ENCODE data around the gene DHODH.
"Not testable (repeated sequence)": the region's sequence is repeated elsewhere in the genome, so short reads cannot be mapped to it uniquely, and the experiment has no call there.

DHODH gene

DNA sequence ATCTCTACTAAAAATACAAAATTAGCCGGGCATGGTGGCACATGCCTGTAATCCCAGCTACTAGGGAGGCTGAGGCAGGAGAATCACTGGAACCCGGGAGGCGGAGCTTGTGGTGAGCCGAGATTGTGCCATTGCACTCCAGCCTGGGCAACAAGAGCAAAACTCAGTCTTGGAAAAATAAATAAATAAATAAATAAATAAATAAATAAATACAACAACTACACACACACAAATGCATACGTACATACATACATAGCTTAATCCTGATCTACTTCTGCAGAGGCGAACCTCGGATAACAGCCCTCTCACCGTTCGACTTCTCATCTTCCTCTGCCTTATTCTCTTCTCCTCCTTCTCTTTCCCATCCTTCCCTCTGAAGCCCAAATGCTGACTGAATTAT, 11.0 kb upstream of the DHODH start:
- not testable (repeated sequence) for H3K27ac Mint-ChIP-seq; ATAC-seq (replicated peaks); H3K4me1 Mint-ChIP-seq; H3K36me3 Mint-ChIP-seq; H3K4me3 Mint-ChIP-seq; H3K9me3 Mint-ChIP-seq; DNase-seq
- H3K27me3 Mint-ChIP-seq, result peaks cover 17 to 24% of the 10 kb centered on the region in 2 donors

DNA sequence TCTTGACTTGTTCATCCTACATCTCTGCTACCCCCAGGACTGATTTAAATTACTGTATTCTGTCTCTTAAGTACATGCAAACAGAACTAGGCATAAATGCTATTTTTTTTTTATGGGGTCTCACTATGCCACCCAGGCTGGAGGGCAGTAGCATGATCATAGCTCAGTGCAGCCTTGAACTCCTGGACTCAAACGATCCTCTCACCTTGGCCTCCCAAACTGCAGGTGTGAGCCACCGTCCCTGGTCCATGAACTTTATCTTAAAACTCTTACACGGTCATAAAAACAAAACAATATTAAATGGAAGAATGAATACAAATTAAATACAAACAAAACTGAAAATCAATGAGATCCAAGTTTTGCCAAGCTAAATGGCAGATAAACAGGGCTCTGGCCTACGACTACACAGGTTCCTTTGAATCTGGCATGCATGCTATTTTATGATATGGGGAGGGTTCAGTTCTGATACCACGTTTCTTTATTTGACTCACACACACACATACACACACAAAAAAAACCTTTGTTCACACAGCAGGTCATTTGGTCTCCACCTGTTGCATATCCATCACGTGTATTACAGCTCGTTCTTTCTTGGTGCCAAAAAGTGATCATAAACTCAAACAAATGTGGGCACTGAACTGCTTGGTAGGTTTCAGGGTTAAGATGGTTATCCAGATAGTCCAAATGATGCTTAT, 7.2 kb upstream of the DHODH start:
- Mint-ChIP-seq H3K27me3 (peaks cover 15 to 27% of the 10 kb centered on the region in 2 donors), H3K9me3 (no peaks in the 10 kb centered on the region), H3K4me1 (no peaks in the 10 kb centered on the region), H3K4me3 (no peak overlapping the region), H3K27ac (no peak overlapping the region), H3K36me3 (no peaks in the 10 kb centered on the region)
- DNase-seq (no peak), ATAC-seq (replicated peaks) (no peak)

DNA sequence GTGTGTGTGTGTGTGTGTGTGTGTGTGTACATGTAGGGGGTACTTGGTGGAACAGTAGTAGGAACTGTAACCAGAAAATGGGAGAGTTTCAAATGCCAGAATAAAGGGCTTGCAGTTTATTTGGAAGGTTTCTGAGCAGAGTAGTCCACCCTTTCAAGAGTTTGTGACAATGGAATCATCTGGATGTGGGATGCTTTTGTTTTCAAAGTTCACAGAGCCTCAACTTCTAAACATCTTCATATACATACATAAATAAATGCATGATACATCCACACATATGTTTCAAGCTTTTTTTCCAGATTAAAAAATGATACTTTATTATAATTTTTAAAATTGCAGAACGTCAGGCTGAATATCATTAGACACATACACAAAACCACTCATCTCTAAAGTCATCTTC, 5.9 kb upstream of the DHODH start:
- H3K9me3 Mint-ChIP-seq, result no peaks in the 10 kb centered on the region
- no peak overlapping the region for H3K4me3 Mint-ChIP-seq
- peaks cover 15 to 19% of the 10 kb centered on the region in 2 donors for H3K27me3 Mint-ChIP-seq
- no peaks in the 10 kb centered on the region for H3K4me1 Mint-ChIP-seq
- H3K27ac Mint-ChIP-seq, result no peak overlapping the region
- no peaks in the 10 kb centered on the region for H3K36me3 Mint-ChIP-seq
- DNase-seq, result no peak
- no peak for ATAC-seq (replicated peaks)

DNA sequence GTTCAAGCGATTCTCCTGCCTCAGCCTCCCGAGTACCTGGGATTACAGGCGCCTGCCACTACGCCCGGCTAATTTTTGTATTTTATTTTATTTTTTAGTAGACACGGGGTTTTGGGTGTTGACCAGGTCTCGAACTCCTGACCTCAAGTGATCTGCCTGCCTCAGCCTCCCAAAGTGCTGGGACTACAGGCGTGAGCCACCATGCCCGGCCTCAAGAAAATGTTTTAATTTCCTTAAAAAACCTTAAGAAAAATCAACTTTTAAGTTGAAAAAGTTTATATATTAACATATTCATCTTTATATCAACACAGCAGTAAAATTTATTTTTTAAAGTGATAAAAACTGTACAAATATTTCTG, 500 bp upstream of the DHODH start:
- H3K4me3 Mint-ChIP-seq, result peak overlapping the region; percentile 88 to 94
- H3K27ac Mint-ChIP-seq, result peak overlapping the region; percentile 97
- ATAC-seq (replicated peaks); DNase-seq; H3K9me3 Mint-ChIP-seq: not testable (repeated sequence)
- peaks cover 5 to 14% of the 10 kb centered on the region in 2 donors for H3K27me3 Mint-ChIP-seq
- peaks cover 11 to 20% of the 10 kb centered on the region in 2 donors for H3K4me1 Mint-ChIP-seq
- peaks cover 10 to 22% of the 10 kb centered on the region in 2 donors for H3K36me3 Mint-ChIP-seq

DNA sequence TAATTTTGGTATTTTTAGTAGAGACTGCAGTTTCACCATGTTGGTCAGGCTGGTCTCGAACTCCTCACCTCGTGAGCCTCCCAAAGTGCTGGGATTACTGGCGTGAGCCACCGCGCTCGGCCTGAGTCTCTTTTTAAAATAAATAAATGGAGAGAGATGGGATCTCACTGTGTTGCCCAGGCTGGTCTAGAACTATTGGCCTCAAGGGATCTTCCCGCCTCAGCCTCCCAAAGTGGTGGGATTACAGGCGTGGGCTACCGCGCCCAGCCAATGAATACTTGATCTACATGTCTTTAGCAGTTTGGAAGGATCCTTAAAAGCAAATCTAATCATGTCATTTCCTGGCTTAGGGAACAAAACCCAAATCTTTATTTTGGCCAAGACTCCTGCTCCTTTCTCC, 1.2 kb downstream of the DHODH start:
- peaks cover 24 to 36% of the 10 kb centered on the region in 2 donors for H3K4me1 Mint-ChIP-seq
- DNase-seq, result no peak
- H3K27me3 Mint-ChIP-seq, result peaks cover 0 to 7% of the 10 kb centered on the region in 2 donors
- H3K36me3 Mint-ChIP-seq, result peaks cover 19 to 37% of the 10 kb centered on the region in 2 donors
- H3K4me3 Mint-ChIP-seq, result peak overlapping the region; percentile 57 to 88
- peak overlapping the region; percentile 59 for H3K27ac Mint-ChIP-seq
- no peak for ATAC-seq (replicated peaks)
- no peaks in the 10 kb centered on the region for H3K9me3 Mint-ChIP-seq

DNA sequence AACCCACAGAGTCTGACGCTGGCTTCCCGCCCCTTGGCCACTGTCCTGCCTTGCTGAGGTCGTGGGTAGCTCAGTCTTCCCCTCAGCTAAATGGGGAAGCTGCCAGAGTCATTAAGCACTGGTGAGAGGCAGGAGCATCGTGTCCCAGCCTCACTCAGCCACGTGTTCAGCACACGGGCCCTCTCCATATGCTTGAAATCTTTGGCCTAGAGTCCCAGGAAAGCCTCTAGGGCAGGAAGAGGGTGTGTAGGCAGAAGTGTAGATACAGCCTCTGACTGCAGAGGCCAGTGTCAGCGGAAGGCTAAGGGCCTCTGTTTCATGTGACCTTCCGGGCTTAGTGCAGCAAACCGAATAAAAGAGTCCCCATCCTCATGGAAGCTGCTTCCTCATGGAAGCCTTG, 4.1 kb downstream of the DHODH start:
- H3K27me3 Mint-ChIP-seq, result no peaks in the 10 kb centered on the region
- DNase-seq, result no peak

DNA sequence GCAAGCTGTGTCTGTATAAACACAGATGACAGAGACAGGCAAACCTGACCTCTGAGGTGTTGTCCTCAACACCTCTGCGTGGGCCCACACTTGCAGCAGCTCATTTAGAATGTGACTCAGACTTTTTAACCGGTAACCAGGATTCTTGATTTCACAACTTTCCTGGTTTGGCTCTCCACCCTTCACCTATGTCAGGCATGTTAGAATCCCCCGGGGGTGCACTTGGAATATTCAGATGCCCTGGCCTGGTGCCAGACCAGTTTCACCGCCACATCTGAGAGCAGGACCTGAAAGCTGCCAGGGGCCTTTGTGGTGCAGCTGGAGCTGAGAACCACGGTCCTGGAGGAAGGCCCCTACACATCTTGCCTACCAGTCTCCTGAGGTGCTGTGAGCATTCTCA, 4.8 kb downstream of the DHODH start:
- DNase-seq (no peak), ATAC-seq (replicated peaks) (peak in 1 of 2 donors; percentile 1)
- peaks cover 26 to 36% of the 10 kb centered on the region in 2 donors for H3K4me1 Mint-ChIP-seq
- H3K27me3 Mint-ChIP-seq, result no peaks in the 10 kb centered on the region
- peaks cover 40 to 60% of the 10 kb centered on the region in 2 donors for H3K36me3 Mint-ChIP-seq
- peak overlapping the region; percentile 86 for H3K27ac Mint-ChIP-seq
- no peaks in the 10 kb centered on the region for H3K9me3 Mint-ChIP-seq
- H3K4me3 Mint-ChIP-seq, result peak overlapping the region; percentile 57 to 66

More for the DNA sequence above, 4.1 kb downstream of the DHODH start:
- Mint-ChIP-seq H3K9me3 (no peaks in the 10 kb centered on the region), H3K36me3 (peaks cover 34 to 55% of the 10 kb centered on the region in 2 donors), H3K27ac (no peak overlapping the region), H3K4me3 (no peak overlapping the region), H3K4me1 (peaks cover 26 to 36% of the 10 kb centered on the region in 2 donors)
- ATAC-seq (replicated peaks), result no peak

DNA sequence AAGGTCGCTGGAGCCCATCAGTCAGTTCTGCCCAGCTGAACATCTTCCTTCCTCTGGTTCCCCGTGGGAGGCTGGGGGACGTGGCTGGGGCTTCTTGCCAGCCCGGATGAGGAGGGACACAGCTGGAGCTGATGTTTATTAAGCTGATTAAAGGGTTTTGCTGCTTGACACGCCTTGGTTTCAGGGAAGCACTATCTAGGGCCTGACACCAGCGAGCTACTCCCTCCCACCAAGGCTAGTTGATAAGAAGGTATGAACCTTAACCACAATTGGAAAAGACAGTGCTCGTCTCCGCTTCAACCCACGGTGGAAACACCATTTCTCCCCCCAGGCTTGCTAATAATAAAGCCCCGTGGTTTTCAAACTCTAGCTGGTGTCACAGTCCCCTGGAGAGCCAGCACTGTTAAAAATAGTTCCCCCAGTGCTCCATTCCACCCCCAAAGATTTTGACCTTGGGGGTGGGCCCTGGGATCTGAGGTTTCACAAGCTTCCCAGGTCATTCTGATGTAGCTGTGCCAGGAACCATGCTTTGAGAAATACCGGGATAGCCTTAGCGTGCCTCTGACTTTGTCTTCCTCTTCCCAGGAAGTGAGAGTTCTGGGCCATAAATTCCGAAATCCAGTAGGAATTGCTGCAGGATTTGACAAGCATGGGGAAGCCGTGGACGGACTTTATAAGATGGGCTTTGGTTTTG, 5.5 kb downstream of the DHODH start:
- Mint-ChIP-seq H3K4me1 (peaks cover 25 to 36% of the 10 kb centered on the region in 2 donors), H3K36me3 (peaks cover 37 to 56% of the 10 kb centered on the region in 2 donors), H3K9me3 (no peaks in the 10 kb centered on the region), H3K27me3 (no peaks in the 10 kb centered on the region), H3K4me3 (peak overlapping the region; percentile 57 to 66), H3K27ac (peak overlapping the region; percentile 86)
- no peak for DNase-seq
- peak; percentile 45 to 68 for ATAC-seq (replicated peaks)

DNA sequence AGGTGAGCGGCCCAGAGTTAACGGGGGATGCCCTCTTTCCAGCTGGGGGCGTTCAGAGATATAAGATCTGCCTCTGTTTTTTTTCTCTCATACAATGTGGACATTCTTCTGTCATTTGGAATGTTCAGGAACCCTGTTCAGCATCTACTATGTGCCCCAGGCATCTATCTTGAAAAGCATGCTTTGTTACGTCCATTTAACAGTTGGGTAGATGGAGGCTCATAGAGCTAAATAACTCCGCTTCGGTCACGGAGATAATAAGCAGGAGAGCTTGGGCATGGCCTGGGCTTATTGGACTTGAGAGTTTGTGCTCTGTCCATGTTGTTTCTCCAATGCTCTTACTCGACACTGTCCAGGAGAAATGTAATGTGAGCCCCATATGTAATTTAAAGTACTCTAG, 6.1 kb downstream of the DHODH start:
- ATAC-seq (replicated peaks), result no peak
- Mint-ChIP-seq H3K36me3 (peaks cover 40 to 61% of the 10 kb centered on the region in 2 donors), H3K9me3 (no peaks in the 10 kb centered on the region), H3K27me3 (no peaks in the 10 kb centered on the region), H3K4me3 (no peak overlapping the region), H3K27ac (no peak overlapping the region), H3K4me1 (peaks cover 25 to 36% of the 10 kb centered on the region in 2 donors)
- DNase-seq, result no peak

DNA sequence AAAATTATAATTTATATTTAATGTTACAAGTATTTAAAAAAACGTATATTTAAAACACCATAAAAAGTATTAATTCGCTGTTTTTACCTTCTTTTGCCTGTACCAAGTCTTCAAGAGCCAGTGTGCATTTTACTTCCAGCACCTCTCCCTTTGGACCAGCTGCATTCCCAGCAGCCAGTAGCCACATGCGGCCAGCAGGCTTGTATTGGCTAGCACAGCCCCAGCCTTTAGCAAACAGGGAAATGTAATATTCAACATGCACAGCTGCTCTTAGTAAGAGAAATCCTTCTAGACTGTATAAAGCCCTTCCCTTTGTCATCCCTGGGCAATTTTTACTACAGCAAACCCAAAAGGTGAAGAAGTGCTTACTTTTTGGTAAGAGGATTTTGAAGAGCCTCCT, 6.6 kb downstream of the DHODH start:
- Mint-ChIP-seq H3K9me3 (no peaks in the 10 kb centered on the region), H3K27me3 (no peaks in the 10 kb centered on the region), H3K4me3 (no peak overlapping the region), H3K4me1 (peaks cover 23 to 32% of the 10 kb centered on the region in 2 donors), H3K27ac (no peak overlapping the region), H3K36me3 (peaks cover 38 to 59% of the 10 kb centered on the region in 2 donors)
- no peak for DNase-seq
- no peak for ATAC-seq (replicated peaks)

DNA sequence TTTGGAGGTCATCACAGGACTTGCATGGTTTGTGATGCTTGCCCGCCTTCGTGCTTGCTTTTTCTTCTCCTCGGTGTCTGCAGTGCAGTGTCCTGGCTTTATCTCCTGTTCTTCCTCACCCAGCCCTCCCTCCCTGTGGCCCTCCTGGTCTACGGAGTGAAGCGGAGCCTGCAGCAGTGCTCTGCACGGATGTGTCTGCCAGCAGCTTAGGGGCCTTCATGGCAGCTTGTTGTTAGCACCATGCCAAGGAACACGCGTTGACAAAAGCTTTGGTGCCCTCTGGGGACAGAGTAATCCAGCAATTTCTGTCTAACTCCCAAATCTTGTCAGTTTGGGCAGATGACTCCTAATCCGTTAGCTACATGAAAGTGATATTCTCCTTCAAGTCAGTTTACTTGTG, 9.9 kb downstream of the DHODH start:
- no peak overlapping the region for H3K27ac Mint-ChIP-seq
- ATAC-seq (replicated peaks), result no peak
- DNase-seq, result no peak
- no peaks in the 10 kb centered on the region for H3K9me3 Mint-ChIP-seq
- H3K4me1 Mint-ChIP-seq, result peaks cover 11 to 12% of the 10 kb centered on the region in 2 donors
- H3K4me3 Mint-ChIP-seq, result no peak overlapping the region
- H3K27me3 Mint-ChIP-seq, result no peaks in the 10 kb centered on the region
- H3K36me3 Mint-ChIP-seq, result peaks cover 48 to 64% of the 10 kb centered on the region in 2 donors

DNA sequence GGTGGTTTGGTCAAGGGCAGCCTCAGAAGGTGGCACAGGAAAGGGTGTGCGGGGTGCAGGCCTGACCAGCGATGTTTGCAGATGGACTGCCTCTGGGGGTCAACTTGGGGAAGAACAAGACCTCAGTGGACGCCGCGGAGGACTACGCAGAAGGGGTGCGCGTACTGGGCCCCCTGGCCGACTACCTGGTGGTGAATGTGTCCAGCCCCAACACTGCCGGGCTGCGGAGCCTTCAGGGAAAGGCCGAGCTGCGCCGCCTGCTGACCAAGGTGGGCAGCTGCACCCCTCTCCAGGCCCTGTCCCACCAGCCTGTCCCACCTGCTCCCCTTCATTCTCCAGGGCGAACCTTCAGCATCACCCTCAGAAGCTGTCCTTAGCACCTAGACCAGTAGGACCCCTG, 12.5 kb downstream of the DHODH start:
- H3K4me3 Mint-ChIP-seq, result no peak overlapping the region
- H3K27me3 Mint-ChIP-seq, result no peaks in the 10 kb centered on the region
- H3K36me3 Mint-ChIP-seq, result peaks cover 53 to 65% of the 10 kb centered on the region in 2 donors
- peaks cover 0 to 2% of the 10 kb centered on the region in 2 donors for H3K4me1 Mint-ChIP-seq
- H3K27ac Mint-ChIP-seq, result no peak overlapping the region
- ATAC-seq (replicated peaks) (no peak), DNase-seq (no peak)
- H3K9me3 Mint-ChIP-seq, result no peaks in the 10 kb centered on the region

DNA sequence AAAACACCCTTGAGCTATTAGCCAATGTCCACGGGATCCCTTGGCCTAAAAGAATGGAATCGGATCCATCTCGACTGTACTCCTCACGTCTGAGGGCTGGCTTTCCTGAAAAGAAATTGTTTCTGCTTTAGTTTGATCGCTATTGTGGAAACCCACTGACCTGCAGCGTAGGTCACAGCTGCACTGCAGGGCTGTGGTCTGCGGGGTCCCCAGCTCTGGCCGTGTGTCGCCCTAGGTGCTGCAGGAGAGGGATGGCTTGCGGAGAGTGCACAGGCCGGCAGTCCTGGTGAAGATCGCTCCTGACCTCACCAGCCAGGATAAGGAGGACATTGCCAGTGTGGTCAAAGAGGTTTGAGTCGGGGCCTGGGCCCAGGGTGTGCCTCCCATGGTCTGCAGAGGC, 13.6 kb downstream of the DHODH start:
- no peak for ATAC-seq (replicated peaks)
- H3K4me3 Mint-ChIP-seq, result no peak overlapping the region

DNA sequence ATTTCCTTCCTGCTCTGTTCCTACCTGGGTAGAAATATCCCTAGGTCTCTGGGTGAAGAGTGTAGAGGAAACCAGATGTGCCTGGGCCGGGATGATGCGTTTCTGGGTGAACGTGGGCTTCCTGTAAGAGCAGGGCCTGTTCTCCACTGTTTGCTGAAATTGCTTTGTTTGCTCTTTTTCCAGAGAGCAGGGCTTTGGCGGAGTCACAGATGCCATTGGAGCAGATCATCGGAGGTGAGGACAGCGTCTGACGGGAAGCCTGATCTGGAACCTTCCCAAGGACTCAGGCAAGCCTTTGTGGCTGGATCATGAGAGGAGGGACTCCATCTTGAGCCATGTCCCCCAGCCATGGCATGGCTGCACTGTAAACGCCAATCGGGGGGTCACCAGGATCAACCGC, 15.4 kb downstream of the DHODH start:
- Mint-ChIP-seq H3K9me3 (no peaks in the 10 kb centered on the region), H3K4me1 (no peaks in the 10 kb centered on the region), H3K4me3 (no peak overlapping the region), H3K27me3 (no peaks in the 10 kb centered on the region), H3K36me3 (peaks cover 43 to 59% of the 10 kb centered on the region in 2 donors), H3K27ac (no peak overlapping the region)
- no peak for ATAC-seq (replicated peaks)
- no peak for DNase-seq

More for the DNA sequence above, 13.6 kb downstream of the DHODH start:
- H3K36me3 Mint-ChIP-seq, result peaks cover 47 to 54% of the 10 kb centered on the region in 2 donors
- no peaks in the 10 kb centered on the region for H3K9me3 Mint-ChIP-seq
- DNase-seq, result no peak
- H3K27ac Mint-ChIP-seq, result peak overlapping the region; percentile 47
- no peaks in the 10 kb centered on the region for H3K4me1 Mint-ChIP-seq
- no peaks in the 10 kb centered on the region for H3K27me3 Mint-ChIP-seq

DNA sequence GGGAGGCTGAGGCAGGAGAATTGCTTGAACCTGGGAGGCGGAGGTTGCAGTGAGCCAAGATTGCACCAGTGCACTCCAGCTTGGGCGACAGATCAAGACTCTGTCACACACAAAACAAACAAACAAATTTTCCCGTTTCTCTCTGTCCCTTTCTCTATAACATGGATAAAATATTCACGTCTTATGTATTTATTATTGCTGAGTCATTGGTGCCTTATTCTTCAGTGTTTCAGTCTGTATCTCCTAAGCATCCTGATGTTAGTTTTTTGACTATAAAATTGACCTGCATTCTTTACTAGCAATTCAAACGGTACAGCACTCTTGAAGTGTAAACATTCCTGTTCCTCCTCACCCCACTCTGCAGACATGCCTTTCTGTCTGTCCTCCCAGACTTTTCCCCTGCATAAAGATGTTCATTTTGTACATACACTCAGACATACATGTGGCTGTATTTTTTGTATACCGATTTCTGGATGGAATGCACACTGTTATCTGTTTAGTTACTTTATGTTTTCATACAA, 16.4 kb downstream of the DHODH start:
- H3K36me3 Mint-ChIP-seq, result peaks cover 42 to 58% of the 10 kb centered on the region in 2 donors
- H3K27ac Mint-ChIP-seq, result peak overlapping the region; percentile 15
- DNase-seq, result no peak
- no peaks in the 10 kb centered on the region for H3K27me3 Mint-ChIP-seq
- H3K4me3 Mint-ChIP-seq, result no peak overlapping the region
- no peak for ATAC-seq (replicated peaks)
- no peaks in the 10 kb centered on the region for H3K9me3 Mint-ChIP-seq
- H3K4me1 Mint-ChIP-seq, result no peaks in the 10 kb centered on the region

All from stimulated activated naive B cell treated with anti-CD40 and anti-IgM and Interleukin-4, amounts not matched to agents 10 μg/mL and 1 μg/mL and 100 μg/mL, for 72 hours (primary cell).